Measurements from ENCODE around the gene RAB33B.

- TF ChIP-seq REST (IDR thresholded peaks at IDR 0.05; ENCODE audit: insufficient replicate concordance, low read depth): no peak
- no peak for TF ChIP-seq CTCF (IDR thresholded peaks at IDR 0.05; ENCODE audit: insufficient read depth, low read length)
- TF ChIP-seq POLR2AphosphoS5 (IDR thresholded peaks at IDR 0.05; ENCODE audit: low read depth): no peak
- TF ChIP-seq GABPA (IDR thresholded peaks at IDR 0.05; ENCODE audit: low read depth): no peak
- TF ChIP-seq SPI1 (IDR thresholded peaks at IDR 0.05; ENCODE audit: borderline replicate concordance, low read depth): no peak
Observed at GRCh38 chr4:139483000-139483399, 29.1 kb downstream of the RAB33B start.
